ENCODE measurements around the gene KCNMA1. TPM values are rescaled to one million over a fixed set of nuclear protein-coding genes. Genes with fewer than 3 reads are reported as not detected.

KCNMA1 gene
- total RNA-seq, 1 experiment from 2014 or later, result 0.70 TPM

DNA sequence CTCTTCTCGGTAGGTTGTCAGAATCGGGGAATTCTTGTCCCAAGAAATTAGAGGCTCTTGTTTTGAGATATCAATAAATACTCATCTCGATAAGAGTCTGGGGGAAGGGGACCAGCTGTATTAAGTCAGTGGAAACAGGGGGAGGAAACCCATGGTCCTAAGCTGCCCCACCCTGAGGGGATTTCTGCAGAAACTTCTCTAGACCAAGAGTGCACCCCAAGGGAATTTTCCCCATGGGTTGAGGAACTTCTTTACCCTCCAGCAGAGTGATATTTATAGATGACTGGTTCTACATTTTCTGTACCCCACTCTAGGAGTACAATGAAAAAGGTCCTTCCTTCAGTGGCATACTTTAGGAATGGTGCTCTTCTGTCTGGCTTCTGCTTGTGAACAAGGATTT lies 627.2 kb downstream of the KCNMA1 start:
- Histone ChIP-seq H3K4me3 (no peak overlapping the region), H3K79me2 (ENCODE audit: low read depth) (no peaks in the 10 kb centered on the region), H2AFZ (no peak overlapping the region), H3K36me3 (ENCODE audit: low read depth) (no peaks in the 10 kb centered on the region), H3K27ac (no peak overlapping the region), H3K9me3 (ENCODE audit: insufficient read depth, low read depth) (no peaks in the 10 kb centered on the region), H3K4me1 (replicated peaks; ENCODE audit: insufficient read depth) (no peaks in the 10 kb centered on the region), H3K27me3 (ENCODE audit: insufficient read depth, low read depth) (no peaks in the 10 kb centered on the region), H3K9me2 (ENCODE audit: insufficient read depth) (no peaks in the 10 kb centered on the region), H3K4me2 (no peak overlapping the region), H4K20me1 (ENCODE audit: insufficient read depth) (no peaks in the 10 kb centered on the region), H3F3A (ENCODE audit: insufficient read depth, low read depth) (no peaks in the 10 kb centered on the region)
- ChIA-PET POLR2A (ENCODE audit: unreplicated experiment) (no interaction called here), CTCF (no interaction called here)
- no peak for DNase-seq
- intact Hi-C loops (cut with micrococcal nuclease; ENCODE audit: unreplicated experiment), result loop anchor here (10.0 kb wide), 1 partner anchor 104 kb away; no protein-coding TSS in a partner anchor
- BruUV-seq (replicated peaks), result no TSS peak
- TF ChIP-seq EZH2 (IDR thresholded peaks at IDR 0.05; ENCODE audit: low read depth), result no peak
- TF ChIP-seq, protein P1, sequence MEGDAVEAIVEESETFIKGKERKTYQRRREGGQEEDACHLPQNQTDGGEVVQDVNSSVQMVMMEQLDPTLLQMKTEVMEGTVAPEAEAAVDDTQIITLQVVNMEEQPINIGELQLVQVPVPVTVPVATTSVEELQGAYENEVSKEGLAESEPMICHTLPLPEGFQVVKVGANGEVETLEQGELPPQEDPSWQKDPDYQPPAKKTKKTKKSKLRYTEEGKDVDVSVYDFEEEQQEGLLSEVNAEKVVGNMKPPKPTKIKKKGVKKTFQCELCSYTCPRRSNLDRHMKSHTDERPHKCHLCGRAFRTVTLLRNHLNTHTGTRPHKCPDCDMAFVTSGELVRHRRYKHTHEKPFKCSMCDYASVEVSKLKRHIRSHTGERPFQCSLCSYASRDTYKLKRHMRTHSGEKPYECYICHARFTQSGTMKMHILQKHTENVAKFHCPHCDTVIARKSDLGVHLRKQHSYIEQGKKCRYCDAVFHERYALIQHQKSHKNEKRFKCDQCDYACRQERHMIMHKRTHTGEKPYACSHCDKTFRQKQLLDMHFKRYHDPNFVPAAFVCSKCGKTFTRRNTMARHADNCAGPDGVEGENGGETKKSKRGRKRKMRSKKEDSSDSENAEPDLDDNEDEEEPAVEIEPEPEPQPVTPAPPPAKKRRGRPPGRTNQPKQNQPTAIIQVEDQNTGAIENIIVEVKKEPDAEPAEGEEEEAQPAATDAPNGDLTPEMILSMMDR (conservative IDR thresholded peaks at IDR 0.05), result no peak

DNA sequence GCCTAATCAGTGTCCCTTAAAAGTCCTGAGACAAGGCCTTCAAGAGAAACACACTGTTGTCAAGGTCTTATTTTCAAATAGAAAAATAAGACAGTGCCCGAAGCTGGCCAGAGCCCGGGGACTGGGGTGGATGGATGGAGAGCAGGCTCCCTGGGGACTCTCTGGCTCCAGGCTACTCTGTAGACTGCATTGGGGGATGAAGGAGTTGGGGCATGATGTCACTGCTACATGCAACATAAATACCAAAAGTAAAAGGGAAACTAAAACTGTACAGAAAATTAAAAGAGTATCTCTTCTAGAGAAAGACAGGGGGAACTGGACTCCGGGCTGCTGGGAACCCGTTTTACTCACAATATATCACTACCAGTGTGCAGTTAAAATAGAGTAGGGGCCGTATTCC lies 629.8 kb downstream of the KCNMA1 start:
- no TSS peak for BruUV-seq (replicated peaks)
- POLR2A ChIA-PET (ENCODE audit: unreplicated experiment), result no interaction called here

DNA sequence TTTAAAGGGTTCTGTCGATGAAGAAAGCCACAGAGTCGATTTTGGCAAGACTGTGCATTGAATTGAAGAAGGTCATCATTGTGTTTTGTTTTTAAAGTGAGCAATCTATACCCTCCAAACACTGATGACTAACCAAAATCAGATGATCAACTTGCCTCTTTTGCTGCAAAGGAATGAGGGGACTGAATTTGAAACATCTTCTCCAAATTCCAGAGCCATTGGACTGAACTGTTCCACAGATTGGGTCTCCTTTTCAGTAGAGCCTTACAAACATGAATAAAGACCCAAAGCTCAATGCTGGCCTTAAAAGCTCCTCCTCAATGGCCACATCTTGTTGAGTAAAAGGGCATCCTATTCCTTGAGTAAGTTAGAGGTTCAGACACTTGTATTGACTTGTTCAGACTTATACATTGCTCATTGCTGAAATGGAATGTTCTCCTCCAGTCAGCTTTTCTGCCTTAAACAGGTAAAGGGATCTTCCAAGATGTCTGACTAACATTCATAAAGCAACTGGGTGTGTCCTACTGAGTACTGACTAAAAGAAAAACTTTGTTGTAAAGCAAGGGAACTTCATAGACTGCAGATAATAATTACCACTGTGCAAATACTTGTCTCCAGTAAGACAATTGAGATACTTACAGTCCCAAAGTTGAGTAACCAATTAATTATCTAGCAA lies 630.6 kb downstream of the KCNMA1 start:
- no peaks in the 10 kb centered on the region for H3K4me1 ChIP-seq (replicated peaks; ENCODE audit: insufficient read depth)
- no TSS peak for BruUV-seq (replicated peaks)
- H4K20me1 ChIP-seq (ENCODE audit: insufficient read depth), result no peaks in the 10 kb centered on the region
- H3K4me3 ChIP-seq, result no peak overlapping the region
- no peaks in the 10 kb centered on the region for H3K79me2 ChIP-seq (ENCODE audit: low read depth)
- no peak overlapping the region for H3K27ac ChIP-seq
- ChIA-PET CTCF (no interaction called here), POLR2A (ENCODE audit: unreplicated experiment) (no interaction called here)
- intact Hi-C loops (cut with micrococcal nuclease; ENCODE audit: unreplicated experiment), result no loop called here
- no peaks in the 10 kb centered on the region for H3F3A ChIP-seq (ENCODE audit: insufficient read depth, low read depth)
- no peak overlapping the region for H3K4me2 ChIP-seq
- peaks cover 6% of the 10 kb centered on the region; the same call in 1 of the 2 replicates for H3K27me3 ChIP-seq (ENCODE audit: insufficient read depth, low read depth)
- H3K9me3 ChIP-seq (ENCODE audit: insufficient read depth, low read depth), result no peaks in the 10 kb centered on the region
- TF ChIP-seq, protein P1 (conservative IDR thresholded peaks at IDR 0.05), result no peak
- no peak for TF ChIP-seq EZH2 (IDR thresholded peaks at IDR 0.05; ENCODE audit: low read depth)
- DNase-seq, result no peak
- no peak overlapping the region for H2AFZ ChIP-seq
- no peaks in the 10 kb centered on the region for H3K36me3 ChIP-seq (ENCODE audit: low read depth)
- H3K9me2 ChIP-seq (ENCODE audit: insufficient read depth), result no peaks in the 10 kb centered on the region

More for the DNA sequence above, 629.8 kb downstream of the KCNMA1 start:
- no peaks in the 10 kb centered on the region for H3F3A ChIP-seq (ENCODE audit: insufficient read depth, low read depth)
- no peak for TF ChIP-seq EZH2 (IDR thresholded peaks at IDR 0.05; ENCODE audit: low read depth)
- TF ChIP-seq, protein P1 (conservative IDR thresholded peaks at IDR 0.05), result no peak
- no peak overlapping the region for H3K27ac ChIP-seq
- H3K9me3 ChIP-seq (ENCODE audit: insufficient read depth, low read depth), result no peaks in the 10 kb centered on the region
- no peaks in the 10 kb centered on the region for H3K79me2 ChIP-seq (ENCODE audit: low read depth)
- no peaks in the 10 kb centered on the region for H3K9me2 ChIP-seq (ENCODE audit: insufficient read depth)
- H3K27me3 ChIP-seq (ENCODE audit: insufficient read depth, low read depth), result no peaks in the 10 kb centered on the region; the same call in 1 of the 2 replicates
- peak in 1 of 2 experiments; percentile 11 for DNase-seq
- H3K36me3 ChIP-seq (ENCODE audit: low read depth), result no peaks in the 10 kb centered on the region
- H3K4me3 ChIP-seq, result no peak overlapping the region
- intact Hi-C loops (cut with micrococcal nuclease; ENCODE audit: unreplicated experiment), result no loop called here
- no peak overlapping the region for H3K4me2 ChIP-seq
- CTCF ChIA-PET, result no interaction called here
- H3K4me1 ChIP-seq (replicated peaks; ENCODE audit: insufficient read depth), result no peaks in the 10 kb centered on the region
- H2AFZ ChIP-seq, result no peak overlapping the region
- H4K20me1 ChIP-seq (ENCODE audit: insufficient read depth), result no peaks in the 10 kb centered on the region

Data from PC-9 (cell line).